ENCODE measurements around the gene SPATA31D4. TPM values are rescaled to one million over a fixed set of nuclear protein-coding genes. Genes with fewer than 3 reads are reported as not detected.

The SPATA31D4 gene
- total RNA-seq, 1 experiment from 2014 or later = not detected

DNA sequence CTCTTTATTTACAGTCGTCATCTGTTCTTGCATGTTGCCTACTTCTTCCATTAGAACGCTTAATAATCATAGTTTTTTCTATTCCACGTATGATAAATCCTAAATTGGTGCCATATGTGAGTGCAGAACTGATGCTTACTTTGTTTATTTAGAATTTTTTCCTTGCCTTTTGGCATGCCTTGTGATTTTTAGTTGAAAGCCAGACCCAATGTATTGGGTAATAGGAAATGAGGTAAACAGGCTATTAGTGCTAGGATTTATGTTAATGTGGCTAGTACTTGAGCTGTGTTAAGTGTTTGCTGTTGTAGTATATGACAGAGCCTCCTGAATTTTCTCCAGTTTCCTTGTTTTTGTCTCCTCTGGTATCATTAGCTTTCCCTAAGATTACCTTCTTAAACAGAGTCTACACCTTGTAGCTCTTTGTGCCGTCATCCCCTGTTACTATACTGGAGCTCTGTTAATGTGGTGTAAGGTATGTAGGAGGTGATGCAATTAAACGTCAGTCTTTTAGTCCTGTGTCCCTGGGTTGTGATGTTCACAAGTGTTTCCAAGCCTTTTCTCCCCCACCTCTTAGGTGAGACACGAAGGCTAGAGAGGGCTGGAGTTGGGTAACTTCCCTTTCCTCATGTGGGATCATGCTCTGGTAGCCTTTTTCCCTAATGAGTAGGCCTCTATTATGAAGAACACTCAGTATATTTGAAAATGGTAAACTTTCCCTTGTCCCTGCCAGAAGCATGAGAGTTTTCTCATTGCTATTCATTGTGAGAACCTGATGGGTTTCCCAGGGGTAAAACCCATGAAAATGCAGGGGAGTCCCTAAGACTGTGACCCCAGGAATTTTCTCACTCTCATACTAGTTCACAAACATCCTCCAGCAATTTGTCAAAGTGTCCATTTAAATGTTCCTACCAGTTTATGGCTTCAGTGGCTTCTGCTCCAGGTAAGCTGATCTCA lies 36.3 kb downstream of the SPATA31D4 start:
- POLR2A ChIA-PET (ENCODE audit: low non-redundant PET) = no interaction called here
- no peaks in the 10 kb centered on the region for H3K4me1 ChIP-seq (ENCODE audit: insufficient read depth, low read length, poor library complexity, severe bottlenecking)

DNA sequence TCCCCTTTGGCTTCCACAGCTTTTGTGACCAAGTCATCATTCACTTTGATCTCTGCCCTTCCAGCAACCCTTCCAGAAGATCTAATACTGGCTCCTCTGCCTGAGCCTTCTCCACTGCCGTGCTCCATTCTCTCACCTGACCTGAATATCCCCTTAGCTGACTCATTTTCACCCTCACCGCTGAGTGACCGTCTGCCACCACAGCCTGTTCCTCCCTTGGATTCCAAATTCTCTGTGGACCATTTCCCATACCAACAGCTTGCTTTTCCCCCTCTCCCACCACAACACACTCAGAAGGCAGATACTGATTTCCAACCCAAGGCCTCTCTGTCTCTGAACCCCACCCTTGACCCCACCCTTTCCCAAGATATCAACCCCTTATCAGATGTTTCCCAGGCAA lies 39.8 kb downstream of the SPATA31D4 start:
- TF ChIP-seq, protein P1, sequence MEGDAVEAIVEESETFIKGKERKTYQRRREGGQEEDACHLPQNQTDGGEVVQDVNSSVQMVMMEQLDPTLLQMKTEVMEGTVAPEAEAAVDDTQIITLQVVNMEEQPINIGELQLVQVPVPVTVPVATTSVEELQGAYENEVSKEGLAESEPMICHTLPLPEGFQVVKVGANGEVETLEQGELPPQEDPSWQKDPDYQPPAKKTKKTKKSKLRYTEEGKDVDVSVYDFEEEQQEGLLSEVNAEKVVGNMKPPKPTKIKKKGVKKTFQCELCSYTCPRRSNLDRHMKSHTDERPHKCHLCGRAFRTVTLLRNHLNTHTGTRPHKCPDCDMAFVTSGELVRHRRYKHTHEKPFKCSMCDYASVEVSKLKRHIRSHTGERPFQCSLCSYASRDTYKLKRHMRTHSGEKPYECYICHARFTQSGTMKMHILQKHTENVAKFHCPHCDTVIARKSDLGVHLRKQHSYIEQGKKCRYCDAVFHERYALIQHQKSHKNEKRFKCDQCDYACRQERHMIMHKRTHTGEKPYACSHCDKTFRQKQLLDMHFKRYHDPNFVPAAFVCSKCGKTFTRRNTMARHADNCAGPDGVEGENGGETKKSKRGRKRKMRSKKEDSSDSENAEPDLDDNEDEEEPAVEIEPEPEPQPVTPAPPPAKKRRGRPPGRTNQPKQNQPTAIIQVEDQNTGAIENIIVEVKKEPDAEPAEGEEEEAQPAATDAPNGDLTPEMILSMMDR (conservative IDR thresholded peaks at IDR 0.05; ENCODE audit: low read depth, low read length) = no peak
- no peak for TF ChIP-seq EZH2 (IDR thresholded peaks at IDR 0.05; ENCODE audit: borderline replicate concordance, low read depth, low read length, poor library complexity, severe bottlenecking)
- no peak overlapping the region for H3K27ac ChIP-seq (ENCODE audit: low read depth, low read length, poor library complexity, severe bottlenecking)
- no peak for DNase-seq (ENCODE audit: low spot score)
- no peak overlapping the region for H3K4me3 ChIP-seq (ENCODE audit: low read depth, low read length, poor library complexity, severe bottlenecking)
- ChIA-PET POLR2A (ENCODE audit: low non-redundant PET) (no interaction called here), CTCF (no interaction called here)
- H3K4me1 ChIP-seq (ENCODE audit: insufficient read depth, low read length, poor library complexity, severe bottlenecking) = no peaks in the 10 kb centered on the region
- no TSS peak for BruUV-seq (replicated peaks)
- H3K27me3 ChIP-seq (replicated peaks; ENCODE audit: insufficient read depth, low read depth, low read length, poor library complexity) = no peaks in the 10 kb centered on the region
- intact Hi-C loops (cut with micrococcal nuclease; ENCODE audit: unreplicated experiment) = no loop called here
- H3K9me3 ChIP-seq (ENCODE audit: low read depth, low read length, poor library complexity, severe bottlenecking) = no peaks in the 10 kb centered on the region
- H3K36me3 ChIP-seq (ENCODE audit: insufficient read depth, low read length, poor library complexity, severe bottlenecking) = no peaks in the 10 kb centered on the region

More for the DNA sequence above, 36.3 kb downstream of the SPATA31D4 start:
- Histone ChIP-seq H3K36me3 (ENCODE audit: insufficient read depth, low read length, poor library complexity, severe bottlenecking) (no peaks in the 10 kb centered on the region), H3K27ac (ENCODE audit: low read depth, low read length, poor library complexity, severe bottlenecking) (no peak overlapping the region), H3K4me3 (ENCODE audit: low read depth, low read length, poor library complexity, severe bottlenecking) (no peak overlapping the region), H3K9me3 (ENCODE audit: low read depth, low read length, poor library complexity, severe bottlenecking) (no peaks in the 10 kb centered on the region), H3K27me3 (replicated peaks; ENCODE audit: insufficient read depth, low read depth, low read length, poor library complexity) (no peaks in the 10 kb centered on the region)
- BruUV-seq (replicated peaks) = no TSS peak
- CTCF ChIA-PET = no interaction called here
- DNase-seq (ENCODE audit: low spot score) = no peak
- intact Hi-C loops (cut with micrococcal nuclease; ENCODE audit: unreplicated experiment) = no loop called here
- TF ChIP-seq, protein P1 (conservative IDR thresholded peaks at IDR 0.05; ENCODE audit: low read depth, low read length) = no peak
- TF ChIP-seq EZH2 (IDR thresholded peaks at IDR 0.05; ENCODE audit: borderline replicate concordance, low read depth, low read length, poor library complexity, severe bottlenecking) = no peak

DNA sequence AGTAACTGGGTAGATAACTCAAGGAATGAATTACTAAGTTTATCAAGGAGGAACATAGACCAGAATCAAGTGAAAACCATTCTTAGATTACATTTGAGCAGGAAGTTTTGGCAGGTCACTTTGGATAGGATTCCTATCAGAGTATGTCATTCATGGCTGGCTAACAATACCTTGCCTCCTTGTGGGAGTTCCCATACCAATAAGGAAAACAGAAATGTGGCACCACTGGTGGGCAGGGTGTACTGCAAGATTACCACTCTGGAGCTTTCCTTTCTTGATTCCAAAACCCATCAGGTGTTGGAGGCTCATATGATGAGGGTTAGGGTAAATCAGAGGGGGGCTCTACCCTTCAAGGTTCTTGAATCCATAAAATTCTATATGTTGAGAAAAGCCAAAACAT lies 41.7 kb downstream of the SPATA31D4 start:
- Histone ChIP-seq H3K36me3 (ENCODE audit: insufficient read depth, low read length, poor library complexity, severe bottlenecking) (no peaks in the 10 kb centered on the region), H3K4me1 (ENCODE audit: insufficient read depth, low read length, poor library complexity, severe bottlenecking) (no peaks in the 10 kb centered on the region), H3K27me3 (replicated peaks; ENCODE audit: insufficient read depth, low read depth, low read length, poor library complexity) (no peaks in the 10 kb centered on the region), H3K4me3 (ENCODE audit: low read depth, low read length, poor library complexity, severe bottlenecking) (no peak overlapping the region), H3K9me3 (ENCODE audit: low read depth, low read length, poor library complexity, severe bottlenecking) (no peaks in the 10 kb centered on the region), H3K27ac (ENCODE audit: low read depth, low read length, poor library complexity, severe bottlenecking) (no peak overlapping the region)
- no peak for DNase-seq (ENCODE audit: low spot score)
- intact Hi-C loops (cut with micrococcal nuclease; ENCODE audit: unreplicated experiment) = no loop called here
- CTCF ChIA-PET = no interaction called here
- POLR2A ChIA-PET (ENCODE audit: low non-redundant PET) = no interaction called here
- TF ChIP-seq, protein P1 (conservative IDR thresholded peaks at IDR 0.05; ENCODE audit: low read depth, low read length) = no peak
- no peak for TF ChIP-seq EZH2 (IDR thresholded peaks at IDR 0.05; ENCODE audit: borderline replicate concordance, low read depth, low read length, poor library complexity, severe bottlenecking)
- BruUV-seq (replicated peaks) = no TSS peak

Measured in A673 (cell line).